Caki2 (cell line): ENCODE measurements around the gene TTF1. TPM values are rescaled to one million over a fixed set of nuclear protein-coding genes. Genes with fewer than 3 reads are reported as not detected.

Experiments
- DNase-seq: peaks from one replicate; pipeline ENCODE4 v3.0.0-alpha.2; 2015; ENCODE audit warnings: low read depth
- in situ Hi-C: cut with HindIII; loops from 2 replicates; pipeline ENCODE4 v1.10.0; 2016; ENCODE audit warnings: low sequenced_read_pairs, low pct_unique_long_range_greater_than_20kb, mixed read lengths
- total RNA-seq: library from RNA; depleted of rRNA; stranded (reverse); fragments of >200 nt; shearing (Covaris generic); gene quantifications from 2 replicates; pipeline ENCODE4 v1.2.3, GENCODE V29; 2014; ENCODE audit warnings: low replicate concordance; rRNA removed

The TTF1 gene
- total RNA-seq, 1 experiment from 2014 or later = 8.5 TPM

DNA sequence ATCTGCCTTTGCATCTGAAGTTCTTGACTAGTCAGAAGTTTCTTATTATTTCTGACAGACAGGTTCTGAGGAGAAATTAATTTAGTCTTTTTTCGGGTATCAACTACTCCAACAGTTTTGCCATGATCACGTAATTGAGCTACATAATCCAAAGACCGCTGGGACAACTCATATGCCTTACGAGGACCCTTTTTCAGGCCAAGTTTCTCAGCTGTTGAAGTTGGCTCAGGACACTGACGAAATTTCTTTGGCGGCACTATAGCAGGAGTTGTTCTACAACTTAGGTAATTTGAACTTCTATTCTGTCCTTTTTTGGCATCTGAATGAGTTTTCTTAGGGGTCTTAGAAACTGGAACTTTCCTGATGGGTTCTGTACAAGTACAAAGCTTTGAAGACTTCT is 79.1 kb downstream of the TTF1 start:
- no peak for DNase-seq
- in situ Hi-C loops = no loop called here

Other genes starting within 250 kb of the TTF1 start
- 5.1 and 31.1 TPM in 2 replicates for gene NTNG2, start 244.8 kb downstream of the TTF1 start, total RNA-seq
- 8.5 and 10.8 TPM in 2 replicates for gene SETX, start 51.9 kb downstream of the TTF1 start, total RNA-seq
- gene CFAP77, start 3.4 kb upstream of the TTF1 start, total RNA-seq = not detected in 2 replicates
- gene BARHL1, start 175.8 kb upstream of the TTF1 start, total RNA-seq = not detected in 2 replicates